Panc1 (cell line): ENCODE data around the gene CDKN1C. TPM values are rescaled to one million over a fixed set of nuclear protein-coding genes. Genes with fewer than 3 reads are reported as not detected.

ENCODE experiments used
- ATAC-seq: fragments of 200-7000 bp; cut with Tn5 transposase; 2 replicates; pipeline ENCODE4 v1.9.1; 2020; ENCODE audit warnings: mild to moderate bottlenecking, moderate library complexity
- BruUV-seq: library from RNA; stranded (reverse); fragments of 400-500 nt; replicated peaks from 2 replicates; lab custom pipeline; 2021; lab: Mats Ljungman, UMichigan
- CTCF ChIA-PET: fragments of 300-600 bp; sonication (Branson Sonifier 250); formaldehyde crosslinking; loops from one replicate; lab custom pipeline; 2022; ENCODE audit warnings: antibody characterized with exemption; lab: Charles Lee
- POLR2A ChIA-PET: fragments of 300-600 bp; sonication (Branson Sonifier 250); formaldehyde crosslinking; loops from one replicate; lab custom pipeline; 2022; ENCODE audit warnings: antibody characterized with exemption; lab: Charles Lee
- DNase-seq: peaks from one replicate; pipeline ENCODE4 v3.0.0-alpha.2; 2010; ENCODE audit warnings: low read depth, low spot score
- H3K27ac ChIP-seq: 2 replicates; pipeline ENCODE4 v1.5.1; 2011; ENCODE audit warnings: mild to moderate bottlenecking, low read length, inconsistent platforms
- H3K27me3 ChIP-seq: fragments of 200-500 bp; sonication (Bioruptor generic); 2 replicates; pipeline ENCODE4 v1.6.0; 2014; ENCODE audit warnings: low read length, inconsistent platforms; ENCODE audit not compliant: control insufficient read depth, insufficient read depth
- H3K36me3 ChIP-seq: fragments of 200-500 bp; sonication (Bioruptor generic); 2 replicates; pipeline ENCODE4 v1.5.1; 2014; ENCODE audit warnings: inconsistent platforms, mild to moderate bottlenecking, low read length, moderate library complexity; ENCODE audit not compliant: control insufficient read depth, insufficient read depth
- H3K4me1 ChIP-seq: 2 replicates; pipeline ENCODE4 v1.5.1; 2011; ENCODE audit warnings: inconsistent platforms, mild to moderate bottlenecking, low read length, moderate library complexity; ENCODE audit not compliant: control insufficient read depth, insufficient read depth
- H3K4me3 ChIP-seq, 2 experiments: 2 replicates each; pipeline ENCODE4 v1.5.1; 2011 to 2012; ENCODE audit warnings: low read depth in 2 of 2, low read length in 2 of 2, mild to moderate bottlenecking in 2 of 2, inconsistent platforms in 1 of 2, moderate library complexity in 1 of 2
- H3K9me3 ChIP-seq: fragments of 200-500 bp; sonication (Bioruptor generic); 2 replicates; pipeline ENCODE4 v1.5.1; 2014; ENCODE audit warnings: low read depth, mild to moderate bottlenecking, inconsistent platforms, low read length, moderate library complexity; ENCODE audit not compliant: control insufficient read depth, insufficient read depth
- POLR2AphosphoS5 ChIP-seq: IDR thresholded peaks from 2 replicates; pipeline ENCODE4 v1.6.1; 2012; ENCODE audit warnings: mild to moderate bottlenecking, low read depth, low read length, moderate library complexity
- SIN3A ChIP-seq: IDR thresholded peaks from 2 replicates; pipeline ENCODE4 v1.6.1; 2012; ENCODE audit warnings: low read depth, mild to moderate bottlenecking, low read length, moderate library complexity, borderline replicate concordance; ENCODE audit not compliant: insufficient read depth
- TCF7L2 ChIP-seq: IDR thresholded peaks from 2 replicates; pipeline ENCODE4 v1.6.1; 2011; ENCODE audit warnings: mild to moderate bottlenecking, low read depth, low read length, inconsistent platforms
- in situ Hi-C: cut with HindIII; loops from 2 replicates; pipeline ENCODE4 v1.10.0; 2016; ENCODE audit warnings: low sequenced_read_pairs, low pct_unique_long_range_greater_than_20kb
- intact Hi-C: fragments of 100-400 bp; cut with micrococcal nuclease; formaldehyde crosslinking; loops from one replicate; pipeline ENCODE4 v1.10.0; 2022; ENCODE audit not compliant: unreplicated experiment
- total RNA-seq: library from RNA; stranded (reverse); gene quantifications from one replicate; pipeline ENCODE4 v1.2.1, GENCODE V29; 2021; ENCODE audit not compliant: unreplicated experiment
- TF ChIP-seq, protein P1 (sequence below), 2 experiments: IDR thresholded peaks; 2 replicates each; pipeline ENCODE4 v1.6.1; 2011 to 2012; ENCODE audit warnings: low read depth in 2 of 2, control low read depth in 1 of 2, low read length in 1 of 2, mild to moderate bottlenecking in 1 of 2, moderate library complexity in 1 of 2; ENCODE audit not compliant: insufficient read depth in 1 of 2
- TF ChIP-seq, protein P2 (sequence below): fragments of 450-650 bp; IDR thresholded peaks from 2 replicates; pipeline ENCODE4 v1.5.1; 2017; ENCODE audit warnings: mild to moderate bottlenecking

CDKN1C gene
- total RNA-seq, 1 experiment from 2014 or later = 4.6 TPM

DNA sequence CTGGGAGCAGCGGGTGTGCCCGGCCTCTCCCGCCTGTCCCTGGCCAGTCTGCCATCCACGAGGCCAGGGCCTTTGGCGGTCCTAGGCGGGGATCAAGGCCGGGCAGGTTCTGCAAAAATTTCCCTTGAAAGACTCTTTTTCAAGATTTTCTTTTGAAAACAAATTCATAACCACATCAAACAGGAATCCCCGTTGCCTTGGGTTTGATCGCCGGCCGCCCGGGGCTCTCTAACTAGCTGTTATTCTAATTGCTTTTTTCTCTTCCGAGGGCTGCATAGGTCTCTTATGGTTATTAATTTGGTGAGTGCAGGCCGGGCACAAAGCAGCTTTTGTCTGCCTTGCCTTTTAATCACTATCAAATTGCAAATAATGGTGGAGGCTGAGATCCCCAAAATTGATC lies 42.0 kb downstream of the CDKN1C start:
- intact Hi-C loops = no loop called here
- ChIA-PET CTCF (no interaction called here), POLR2A (no interaction called here)
- BruUV-seq = no TSS peak
- no peak overlapping the region for H3K27ac ChIP-seq
- H3K36me3 ChIP-seq = no peaks in the 10 kb centered on the region
- no peak for ATAC-seq
- no peaks in the 10 kb centered on the region for H3K9me3 ChIP-seq
- H3K4me1 ChIP-seq = no peaks in the 10 kb centered on the region; the same call in 1 of the 2 replicates
- no peak overlapping the region for H3K4me3 ChIP-seq
- no peaks in the 10 kb centered on the region for H3K27me3 ChIP-seq
- TF ChIP-seq, protein P1, sequence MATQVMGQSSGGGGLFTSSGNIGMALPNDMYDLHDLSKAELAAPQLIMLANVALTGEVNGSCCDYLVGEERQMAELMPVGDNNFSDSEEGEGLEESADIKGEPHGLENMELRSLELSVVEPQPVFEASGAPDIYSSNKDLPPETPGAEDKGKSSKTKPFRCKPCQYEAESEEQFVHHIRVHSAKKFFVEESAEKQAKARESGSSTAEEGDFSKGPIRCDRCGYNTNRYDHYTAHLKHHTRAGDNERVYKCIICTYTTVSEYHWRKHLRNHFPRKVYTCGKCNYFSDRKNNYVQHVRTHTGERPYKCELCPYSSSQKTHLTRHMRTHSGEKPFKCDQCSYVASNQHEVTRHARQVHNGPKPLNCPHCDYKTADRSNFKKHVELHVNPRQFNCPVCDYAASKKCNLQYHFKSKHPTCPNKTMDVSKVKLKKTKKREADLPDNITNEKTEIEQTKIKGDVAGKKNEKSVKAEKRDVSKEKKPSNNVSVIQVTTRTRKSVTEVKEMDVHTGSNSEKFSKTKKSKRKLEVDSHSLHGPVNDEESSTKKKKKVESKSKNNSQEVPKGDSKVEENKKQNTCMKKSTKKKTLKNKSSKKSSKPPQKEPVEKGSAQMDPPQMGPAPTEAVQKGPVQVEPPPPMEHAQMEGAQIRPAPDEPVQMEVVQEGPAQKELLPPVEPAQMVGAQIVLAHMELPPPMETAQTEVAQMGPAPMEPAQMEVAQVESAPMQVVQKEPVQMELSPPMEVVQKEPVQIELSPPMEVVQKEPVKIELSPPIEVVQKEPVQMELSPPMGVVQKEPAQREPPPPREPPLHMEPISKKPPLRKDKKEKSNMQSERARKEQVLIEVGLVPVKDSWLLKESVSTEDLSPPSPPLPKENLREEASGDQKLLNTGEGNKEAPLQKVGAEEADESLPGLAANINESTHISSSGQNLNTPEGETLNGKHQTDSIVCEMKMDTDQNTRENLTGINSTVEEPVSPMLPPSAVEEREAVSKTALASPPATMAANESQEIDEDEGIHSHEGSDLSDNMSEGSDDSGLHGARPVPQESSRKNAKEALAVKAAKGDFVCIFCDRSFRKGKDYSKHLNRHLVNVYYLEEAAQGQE (IDR thresholded peaks at IDR 0.05; ENCODE audit: insufficient read depth in 1 of 2, low read depth in 2 of 2, low read length in 1 of 2) = no peak
- no peak for DNase-seq
- in situ Hi-C loops = no loop called here

DNA sequence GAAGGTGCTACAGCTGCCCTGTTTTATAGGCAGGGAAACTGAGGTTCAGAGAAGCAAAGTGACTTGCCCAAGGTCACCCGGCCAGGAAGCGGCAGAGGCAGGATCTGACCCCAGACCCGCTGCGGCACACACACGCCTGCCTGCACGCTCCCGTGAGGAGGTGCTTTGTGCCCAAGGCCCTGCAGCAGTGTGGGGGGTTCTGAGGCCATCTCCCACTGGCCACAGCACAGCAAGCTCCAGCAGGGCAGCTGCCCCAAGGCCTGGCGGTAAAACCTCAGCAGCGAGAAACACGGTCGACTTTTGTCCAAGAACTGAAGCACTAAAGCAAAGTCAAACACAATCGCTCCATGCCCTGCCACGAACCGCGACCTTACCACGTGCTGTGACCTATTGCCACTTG lies 42.7 kb downstream of the CDKN1C start:
- H3K4me3 ChIP-seq = no peak overlapping the region
- no peak for TF ChIP-seq POLR2AphosphoS5
- BruUV-seq = no TSS peak
- no peak for ATAC-seq
- no peak overlapping the region for H3K27ac ChIP-seq
- intact Hi-C loops = no loop called here
- in situ Hi-C loops = no loop called here
- no peaks in the 10 kb centered on the region for H3K36me3 ChIP-seq
- POLR2A ChIA-PET = no interaction called here
- CTCF ChIA-PET = interaction anchor here (0.7 kb wide), 1 partner anchor 28 kb away, joined by 3 read pairs; no protein-coding TSS in a partner anchor
- H3K27me3 ChIP-seq = no peaks in the 10 kb centered on the region
- no peaks in the 10 kb centered on the region for H3K9me3 ChIP-seq
- no peak for DNase-seq
- no peaks in the 10 kb centered on the region; the same call in 1 of the 2 replicates for H3K4me1 ChIP-seq

DNA sequence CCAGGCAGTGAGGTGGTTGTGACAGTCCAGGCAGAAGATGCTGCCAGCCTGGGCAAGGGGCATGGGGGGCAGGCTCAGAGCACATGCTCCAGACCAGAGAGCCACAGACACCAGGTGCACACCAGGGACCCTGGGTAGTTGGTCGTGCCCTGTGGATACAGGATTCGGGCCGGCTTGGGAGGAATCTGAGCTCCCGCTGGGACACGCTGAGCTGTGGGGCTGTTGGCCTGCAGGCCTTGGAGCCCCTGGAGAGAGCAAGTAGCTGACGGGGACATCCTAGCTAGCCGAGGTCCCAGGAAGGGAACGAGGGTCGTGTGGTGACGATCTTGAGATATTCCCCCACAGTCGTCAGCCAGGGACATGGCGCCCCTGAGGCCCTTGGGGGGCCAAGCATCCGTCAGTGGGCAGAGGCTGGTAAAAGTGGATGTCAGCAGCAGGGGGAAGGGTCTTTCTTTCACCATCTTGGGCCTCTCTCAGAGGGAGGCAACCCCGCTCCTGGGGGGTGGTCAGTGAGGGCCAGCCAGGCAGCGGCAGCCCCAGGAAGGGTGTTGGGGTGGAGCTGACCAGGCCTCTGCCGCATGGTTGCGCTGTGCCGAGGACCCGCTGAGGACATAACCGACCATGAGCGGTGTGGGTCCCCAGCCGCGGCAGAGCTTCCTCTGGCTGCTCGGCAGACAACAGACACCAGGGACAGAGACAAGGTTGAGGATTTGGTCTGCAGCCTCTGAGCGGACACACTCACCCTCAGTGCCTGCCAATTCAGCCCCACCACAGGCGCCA lies 44.0 kb downstream of the CDKN1C start:
- H3K9me3 ChIP-seq = no peaks in the 10 kb centered on the region
- BruUV-seq = no TSS peak
- H3K36me3 ChIP-seq = no peaks in the 10 kb centered on the region
- H3K4me3 ChIP-seq = no peak overlapping the region
- TF ChIP-seq SIN3A = no peak
- TF ChIP-seq, protein P1 (IDR thresholded peaks at IDR 0.05; ENCODE audit: insufficient read depth in 1 of 2, low read depth in 2 of 2, low read length in 1 of 2) = no peak
- no peak for TF ChIP-seq POLR2AphosphoS5
- TF ChIP-seq, protein P2, sequence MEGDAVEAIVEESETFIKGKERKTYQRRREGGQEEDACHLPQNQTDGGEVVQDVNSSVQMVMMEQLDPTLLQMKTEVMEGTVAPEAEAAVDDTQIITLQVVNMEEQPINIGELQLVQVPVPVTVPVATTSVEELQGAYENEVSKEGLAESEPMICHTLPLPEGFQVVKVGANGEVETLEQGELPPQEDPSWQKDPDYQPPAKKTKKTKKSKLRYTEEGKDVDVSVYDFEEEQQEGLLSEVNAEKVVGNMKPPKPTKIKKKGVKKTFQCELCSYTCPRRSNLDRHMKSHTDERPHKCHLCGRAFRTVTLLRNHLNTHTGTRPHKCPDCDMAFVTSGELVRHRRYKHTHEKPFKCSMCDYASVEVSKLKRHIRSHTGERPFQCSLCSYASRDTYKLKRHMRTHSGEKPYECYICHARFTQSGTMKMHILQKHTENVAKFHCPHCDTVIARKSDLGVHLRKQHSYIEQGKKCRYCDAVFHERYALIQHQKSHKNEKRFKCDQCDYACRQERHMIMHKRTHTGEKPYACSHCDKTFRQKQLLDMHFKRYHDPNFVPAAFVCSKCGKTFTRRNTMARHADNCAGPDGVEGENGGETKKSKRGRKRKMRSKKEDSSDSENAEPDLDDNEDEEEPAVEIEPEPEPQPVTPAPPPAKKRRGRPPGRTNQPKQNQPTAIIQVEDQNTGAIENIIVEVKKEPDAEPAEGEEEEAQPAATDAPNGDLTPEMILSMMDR = no peak
- TF ChIP-seq TCF7L2 = no peak
- DNase-seq (no peak), ATAC-seq (no peak)
- intact Hi-C loops = no loop called here
- H3K27me3 ChIP-seq = no peaks in the 10 kb centered on the region
- peaks cover 5% of the 10 kb centered on the region for H3K4me1 ChIP-seq
- H3K27ac ChIP-seq = no peak overlapping the region
- POLR2A ChIA-PET = interaction anchor here (0.6 kb wide), 1 partner anchor 13 kb away, joined by 4 read pairs; no protein-coding TSS in a partner anchor
- in situ Hi-C loops = no loop called here
- CTCF ChIA-PET = no interaction called here
